Measurements from ENCODE around the gene PCDH8.

GRCh38 chr13:52835071-52835839 is 13.2 kb downstream of the PCDH8 start:
- TF ChIP-seq, protein P1, sequence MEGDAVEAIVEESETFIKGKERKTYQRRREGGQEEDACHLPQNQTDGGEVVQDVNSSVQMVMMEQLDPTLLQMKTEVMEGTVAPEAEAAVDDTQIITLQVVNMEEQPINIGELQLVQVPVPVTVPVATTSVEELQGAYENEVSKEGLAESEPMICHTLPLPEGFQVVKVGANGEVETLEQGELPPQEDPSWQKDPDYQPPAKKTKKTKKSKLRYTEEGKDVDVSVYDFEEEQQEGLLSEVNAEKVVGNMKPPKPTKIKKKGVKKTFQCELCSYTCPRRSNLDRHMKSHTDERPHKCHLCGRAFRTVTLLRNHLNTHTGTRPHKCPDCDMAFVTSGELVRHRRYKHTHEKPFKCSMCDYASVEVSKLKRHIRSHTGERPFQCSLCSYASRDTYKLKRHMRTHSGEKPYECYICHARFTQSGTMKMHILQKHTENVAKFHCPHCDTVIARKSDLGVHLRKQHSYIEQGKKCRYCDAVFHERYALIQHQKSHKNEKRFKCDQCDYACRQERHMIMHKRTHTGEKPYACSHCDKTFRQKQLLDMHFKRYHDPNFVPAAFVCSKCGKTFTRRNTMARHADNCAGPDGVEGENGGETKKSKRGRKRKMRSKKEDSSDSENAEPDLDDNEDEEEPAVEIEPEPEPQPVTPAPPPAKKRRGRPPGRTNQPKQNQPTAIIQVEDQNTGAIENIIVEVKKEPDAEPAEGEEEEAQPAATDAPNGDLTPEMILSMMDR (IDR thresholded peaks at IDR 0.05) = no peak
- no peak for TF ChIP-seq POLR2A (IDR thresholded peaks at IDR 0.05)

All from esophagus squamous epithelium (tissue), 4 donors.